PC-3 (cell line): ENCODE results near the gene RNU1-2. TPM values are rescaled to one million over a fixed set of nuclear protein-coding genes. Genes with fewer than 3 reads are reported as not detected.

Experiments
- ATAC-seq: fragments of 200-7000 bp; cut with Tn5 transposase; 2 replicates; pipeline ENCODE4 v1.9.1; 2020; ENCODE audit warnings: mild to moderate bottlenecking, moderate library complexity
- BruUV-seq: library from RNA; stranded (reverse); fragments of 400-500 nt; replicated peaks from 2 replicates; lab custom pipeline; 2021; lab: Mats Ljungman, UMichigan
- CTCF ChIA-PET: fragments of 300-600 bp; sonication (Branson Sonifier 250); formaldehyde crosslinking; loops from one replicate; lab custom pipeline; 2022; ENCODE audit warnings: antibody characterized with exemption; lab: Charles Lee
- POLR2A ChIA-PET: fragments of 300-600 bp; sonication (Branson Sonifier 250); formaldehyde crosslinking; loops from one replicate; lab custom pipeline; 2022; ENCODE audit warnings: antibody characterized with exemption; ENCODE audit not compliant: unreplicated experiment; lab: Charles Lee
- DNase-seq: peaks from one replicate; pipeline ENCODE4 v3.0.0-alpha.2; 2015
- H2AFZ ChIP-seq: fragments of 300-600 bp; sonication (generic); 2 replicates; pipeline ENCODE4 v1.6.0; 2016; ENCODE audit warnings: antibody characterized with exemption, low read length
- H3F3A ChIP-seq: fragments of 300-600 bp; sonication (generic); one replicate; pipeline ENCODE4 v1.6.0; 2017; ENCODE audit warnings: antibody characterized with exemption, low read length, control low read depth, mild to moderate bottlenecking; ENCODE audit not compliant: unreplicated experiment
- H3K27ac ChIP-seq: fragments of 300-600 bp; sonication (generic); 2 replicates; pipeline ENCODE4 v1.5.1; 2016; ENCODE audit warnings: mild to moderate bottlenecking, low read length
- H3K27me3 ChIP-seq: fragments of 300-600 bp; sonication (generic); 2 replicates; pipeline ENCODE4 v1.6.1; 2016; ENCODE audit warnings: low read length, mixed read lengths
- H3K36me3 ChIP-seq: fragments of 300-600 bp; sonication (generic); 2 replicates; pipeline ENCODE4 v1.6.1; 2016; ENCODE audit warnings: low read depth, mixed run types, low read length, mixed read lengths
- H3K4me1 ChIP-seq: fragments of 300-600 bp; sonication (generic); 2 replicates; pipeline ENCODE4 v1.5.1; 2016; ENCODE audit warnings: low read length; ENCODE audit not compliant: insufficient read depth
- H3K4me2 ChIP-seq: fragments of 300-600 bp; sonication (generic); 2 replicates; pipeline ENCODE4 v1.6.0; 2016; ENCODE audit warnings: low read length
- H3K4me3 ChIP-seq: fragments of 300-600 bp; sonication (generic); 2 replicates; pipeline ENCODE4 v1.5.1; 2016; ENCODE audit warnings: mild to moderate bottlenecking, low read length, mixed read lengths
- H3K79me2 ChIP-seq: fragments of 300-600 bp; sonication (generic); 2 replicates; pipeline ENCODE4 v1.6.1; 2017; ENCODE audit warnings: low read length, mixed read lengths
- H3K9ac ChIP-seq: fragments of 300-600 bp; sonication (generic); 2 replicates; pipeline ENCODE4 v1.6.0; 2016; ENCODE audit warnings: mild to moderate bottlenecking, low read length
- H3K9me2 ChIP-seq: fragments of 300-600 bp; sonication (generic); replicated peaks from 2 replicates; pipeline ENCODE4 v1.6.1; 2016; ENCODE audit warnings: mixed run types, low read length, mixed read lengths
- H3K9me3 ChIP-seq: fragments of 300-600 bp; sonication (generic); 2 replicates; pipeline ENCODE4 v1.6.1; 2016; ENCODE audit warnings: low read length, mixed read lengths
- H4K20me1 ChIP-seq: fragments of 300-600 bp; sonication (generic); 2 replicates; pipeline ENCODE4 v1.6.1; 2016; ENCODE audit warnings: low read length, mixed read lengths
- EZH2 ChIP-seq: fragments of 300-600 bp; sonication (generic); IDR thresholded peaks from one replicate; pipeline ENCODE4 v1.6.1; 2017; ENCODE audit warnings: antibody characterized with exemption, mild to moderate bottlenecking, low read length; ENCODE audit not compliant: unreplicated experiment
- EZH2phosphoT487 ChIP-seq: fragments of 300-600 bp; sonication (generic); IDR thresholded peaks from 2 replicates; pipeline ENCODE4 v1.6.1; 2018; ENCODE audit warnings: mild to moderate bottlenecking, antibody characterized with exemption, low read length, borderline replicate concordance
- intact Hi-C: fragments of 100-400 bp; cut with micrococcal nuclease; formaldehyde crosslinking; loops from 2 replicates; pipeline ENCODE4 v1.9.0; 2023
- total RNA-seq: library from RNA; depleted of rRNA; stranded (reverse); fragments of >200 nt; gene quantifications from 2 replicates; pipeline ENCODE4 v1.2.3, GENCODE V29; 2014
- TF ChIP-seq, protein P1 (sequence below): fragments of 300-600 bp; sonication (generic); conservative IDR thresholded peaks from 2 replicates; pipeline ENCODE4 v1.5.1; 2017; ENCODE audit warnings: antibody characterized with exemption, low read depth, mild to moderate bottlenecking, low read length

Gene RNU1-2
- total RNA-seq, 1 experiment from 2014 or later: under 0.01 TPM

DNA sequence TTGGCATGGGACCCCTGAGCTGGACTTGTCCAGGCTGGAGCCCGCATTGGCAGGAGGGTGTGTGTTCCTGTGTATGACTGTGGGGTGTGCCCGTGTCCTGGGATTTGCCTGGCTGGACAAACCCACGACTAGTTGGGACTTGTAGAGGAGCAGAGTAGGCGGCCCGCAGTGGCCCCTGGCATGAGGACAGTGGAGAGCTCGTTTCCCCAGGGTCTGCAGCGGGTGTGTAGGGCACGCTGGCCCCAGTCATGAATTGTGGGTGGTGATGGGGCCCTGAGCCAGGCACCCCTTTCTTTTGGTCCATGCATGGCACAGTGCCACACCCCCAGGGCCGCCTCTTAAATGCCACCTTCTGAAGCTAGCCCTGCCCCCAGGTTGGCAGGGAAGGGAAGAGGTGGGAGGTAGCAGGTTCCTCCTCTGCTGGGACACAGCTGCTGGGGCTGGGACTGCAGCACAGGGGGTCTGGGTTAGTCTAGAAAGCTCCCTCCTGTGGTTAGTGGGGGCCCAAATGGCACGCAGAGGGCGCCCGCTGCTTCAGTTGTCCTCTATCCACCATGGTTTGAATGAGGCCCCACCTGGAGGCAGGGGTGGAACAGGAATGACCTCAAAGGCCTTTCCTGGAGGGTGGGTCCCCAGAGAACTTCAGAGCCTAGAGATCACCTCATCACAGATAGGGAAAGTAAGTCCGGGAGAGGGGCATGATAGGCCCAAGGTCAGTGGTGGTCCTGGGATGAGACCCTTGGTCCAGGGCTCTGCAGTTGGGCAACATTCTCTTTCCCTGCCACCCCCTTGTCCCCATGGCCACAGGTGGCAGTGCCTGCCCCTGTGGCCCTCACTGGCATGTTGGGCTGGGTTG is 30.1 kb downstream of the RNU1-2 start:
- H3K4me2 ChIP-seq: no peak overlapping the region
- H3K4me1 ChIP-seq: no peaks in the 10 kb centered on the region
- H3K9me3 ChIP-seq: no peaks in the 10 kb centered on the region
- no TSS peak for BruUV-seq
- ChIA-PET CTCF (no interaction called here), POLR2A (no interaction called here)
- no peak overlapping the region for H3K9ac ChIP-seq
- no peak for ATAC-seq
- H3F3A ChIP-seq: no peaks in the 10 kb centered on the region
- no peaks in the 10 kb centered on the region for H3K27me3 ChIP-seq
- H4K20me1 ChIP-seq: no peaks in the 10 kb centered on the region
- TF ChIP-seq, protein P1, sequence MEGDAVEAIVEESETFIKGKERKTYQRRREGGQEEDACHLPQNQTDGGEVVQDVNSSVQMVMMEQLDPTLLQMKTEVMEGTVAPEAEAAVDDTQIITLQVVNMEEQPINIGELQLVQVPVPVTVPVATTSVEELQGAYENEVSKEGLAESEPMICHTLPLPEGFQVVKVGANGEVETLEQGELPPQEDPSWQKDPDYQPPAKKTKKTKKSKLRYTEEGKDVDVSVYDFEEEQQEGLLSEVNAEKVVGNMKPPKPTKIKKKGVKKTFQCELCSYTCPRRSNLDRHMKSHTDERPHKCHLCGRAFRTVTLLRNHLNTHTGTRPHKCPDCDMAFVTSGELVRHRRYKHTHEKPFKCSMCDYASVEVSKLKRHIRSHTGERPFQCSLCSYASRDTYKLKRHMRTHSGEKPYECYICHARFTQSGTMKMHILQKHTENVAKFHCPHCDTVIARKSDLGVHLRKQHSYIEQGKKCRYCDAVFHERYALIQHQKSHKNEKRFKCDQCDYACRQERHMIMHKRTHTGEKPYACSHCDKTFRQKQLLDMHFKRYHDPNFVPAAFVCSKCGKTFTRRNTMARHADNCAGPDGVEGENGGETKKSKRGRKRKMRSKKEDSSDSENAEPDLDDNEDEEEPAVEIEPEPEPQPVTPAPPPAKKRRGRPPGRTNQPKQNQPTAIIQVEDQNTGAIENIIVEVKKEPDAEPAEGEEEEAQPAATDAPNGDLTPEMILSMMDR: no peak
- no peak for TF ChIP-seq EZH2
- no peak for TF ChIP-seq EZH2phosphoT487
- H2AFZ ChIP-seq: no peak overlapping the region
- no peak overlapping the region for H3K4me3 ChIP-seq
- no peaks in the 10 kb centered on the region for H3K36me3 ChIP-seq
- intact Hi-C loops: no loop called here
- no peaks in the 10 kb centered on the region for H3K9me2 ChIP-seq
- H3K79me2 ChIP-seq: no peaks in the 10 kb centered on the region
- no peak overlapping the region for H3K27ac ChIP-seq
- no peak for DNase-seq

DNA sequence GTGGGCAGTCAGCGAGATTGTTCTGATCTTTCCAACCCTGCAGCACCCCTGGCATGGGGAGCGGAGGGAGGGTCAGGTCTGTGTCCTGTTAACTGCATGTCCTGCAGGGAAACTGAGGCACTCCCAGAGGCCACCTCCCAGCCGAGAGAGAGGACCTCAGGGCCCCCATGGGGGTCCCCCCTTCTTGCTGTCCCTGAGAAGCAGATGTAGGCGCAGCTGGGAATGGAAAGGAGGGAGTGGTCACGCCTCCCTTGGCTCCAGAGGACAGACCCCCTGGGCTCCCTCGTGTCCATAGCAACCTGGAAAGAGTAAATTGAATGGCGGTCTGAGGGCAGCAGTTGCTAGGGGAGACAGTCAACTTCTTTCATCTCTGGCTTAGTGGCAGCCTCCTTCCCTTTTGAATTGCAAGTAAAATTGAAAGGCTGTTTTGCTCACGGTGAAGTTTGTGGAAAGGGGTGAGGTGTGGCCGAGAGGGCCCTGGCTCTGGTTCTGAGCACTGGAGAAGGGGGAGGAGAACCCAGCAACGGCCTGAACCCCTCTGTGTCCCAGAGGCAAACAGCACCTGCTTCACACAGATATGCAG is 30.8 kb downstream of the RNU1-2 start:
- intact Hi-C loops: no loop called here

More for the DNA sequence above, 30.8 kb downstream of the RNU1-2 start:
- Histone ChIP-seq H3K27ac (no peak overlapping the region), H3K79me2 (no peaks in the 10 kb centered on the region), H3F3A (no peaks in the 10 kb centered on the region), H3K4me2 (no peak overlapping the region), H4K20me1 (no peaks in the 10 kb centered on the region), H3K9ac (no peak overlapping the region), H3K9me3 (no peaks in the 10 kb centered on the region), H3K4me3 (no peak overlapping the region), H3K36me3 (no peaks in the 10 kb centered on the region), H3K27me3 (no peaks in the 10 kb centered on the region), H3K4me1 (no peaks in the 10 kb centered on the region), H3K9me2 (no peaks in the 10 kb centered on the region), H2AFZ (no peak overlapping the region)
- no TSS peak for BruUV-seq
- ChIA-PET CTCF (no interaction called here), POLR2A (no interaction called here)
- DNase-seq (no peak), ATAC-seq (no peak)
- TF ChIP-seq EZH2 (no peak), EZH2phosphoT487 (no peak)
- TF ChIP-seq, protein P1: no peak
